Measurements from ENCODE around the gene IL11. TPM values are rescaled to one million over a fixed set of nuclear protein-coding genes. Genes with fewer than 3 reads are reported as not detected.
A peak's percentile ranks its signal among the peaks of the same experiment; 100 is the strongest.

IL11 gene
- total and polyA plus RNA-seq, 2 donors (not counting 1 experiment from before 2014, with no cell fraction given), result 0.66 to 1.2 TPM

GRCh38 chr19:55382013-55382412 lies 11.8 kb upstream of the IL11 start:
- Histone ChIP-seq H3K4me1 (ENCODE audit: control insufficient read depth, extremely low read depth, insufficient read depth, low read length) (peaks cover 4% of the 10 kb centered on the region), H4K20me1 (ENCODE audit: control insufficient read depth, extremely low read depth, insufficient read depth, low read length) (no peaks in the 10 kb centered on the region), H3K36me3 (ENCODE audit: control insufficient read depth, insufficient read depth, low read length) (peaks cover under 1% of the 10 kb centered on the region), H3K79me2 (ENCODE audit: control insufficient read depth, insufficient read depth, low read length) (peaks cover 13% of the 10 kb centered on the region), H3K9ac (ENCODE audit: insufficient read depth, low read length) (no peak overlapping the region), H3K4me2 (ENCODE audit: extremely low read depth, insufficient read depth, low read length) (no peak overlapping the region), H3K27ac (ENCODE audit: insufficient read depth, low read length) (no peak overlapping the region), H3K4me3 (replicated peaks in 1 of 4; ENCODE audit: control extremely low read depth in 1 of 4, insufficient read depth in 1 of 4, low read depth in 3 of 4, low read length in 4 of 4) (no peak overlapping the region), H3K27me3 (ENCODE audit: control insufficient read depth, insufficient read depth, low read length) (no peaks in the 10 kb centered on the region), H3K9me3 (ENCODE audit: control insufficient read depth, insufficient read depth, low read depth, low read length) (no peaks in the 10 kb centered on the region), H2AFZ (ENCODE audit: low read length) (no peak overlapping the region)
- TF ChIP-seq EZH2 (IDR thresholded peaks at IDR 0.05; ENCODE audit: low read length, missing control alignments) (no peak), CTCF (conservative IDR thresholded peaks at IDR 0.05 in 1 of 2, IDR thresholded peaks at IDR 0.05 in 1 of 2; ENCODE audit: low read depth in 1 of 2, low read length in 2 of 2) (no peak)
- no peak for DNase-seq (ENCODE audit: low read depth in 2 of 2)

GRCh38 chr19:55379174-55379573 lies 8.9 kb upstream of the IL11 start:
- Histone ChIP-seq H3K4me2 (ENCODE audit: extremely low read depth, insufficient read depth, low read length) (no peak overlapping the region), H3K27me3 (ENCODE audit: control insufficient read depth, insufficient read depth, low read length) (no peaks in the 10 kb centered on the region), H3K36me3 (ENCODE audit: control insufficient read depth, insufficient read depth, low read length) (no peaks in the 10 kb centered on the region), H3K9ac (ENCODE audit: insufficient read depth, low read length) (no peak overlapping the region), H3K4me3 (replicated peaks in 1 of 4; ENCODE audit: control extremely low read depth in 1 of 4, insufficient read depth in 1 of 4, low read depth in 3 of 4, low read length in 4 of 4) (no peak overlapping the region), H3K79me2 (ENCODE audit: control insufficient read depth, insufficient read depth, low read length) (no peaks in the 10 kb centered on the region), H3K27ac (ENCODE audit: insufficient read depth, low read length) (no peak overlapping the region), H4K20me1 (ENCODE audit: control insufficient read depth, extremely low read depth, insufficient read depth, low read length) (no peaks in the 10 kb centered on the region), H3K4me1 (ENCODE audit: control insufficient read depth, extremely low read depth, insufficient read depth, low read length) (peaks cover under 1% of the 10 kb centered on the region), H2AFZ (ENCODE audit: low read length) (no peak overlapping the region), H3K9me3 (ENCODE audit: control insufficient read depth, insufficient read depth, low read depth, low read length) (no peaks in the 10 kb centered on the region)
- no peak for DNase-seq (ENCODE audit: low read depth in 2 of 2)
- TF ChIP-seq CTCF (conservative IDR thresholded peaks at IDR 0.05 in 1 of 2, IDR thresholded peaks at IDR 0.05 in 1 of 2; ENCODE audit: low read depth in 1 of 2, low read length in 2 of 2) (no peak), EZH2 (IDR thresholded peaks at IDR 0.05; ENCODE audit: low read length, missing control alignments) (no peak)

GRCh38 chr19:55377356-55378131 lies 7.3 kb upstream of the IL11 start:
- TF ChIP-seq EZH2 (IDR thresholded peaks at IDR 0.05; ENCODE audit: low read length, missing control alignments) (peak; percentile 35), CTCF (conservative IDR thresholded peaks at IDR 0.05 in 1 of 2, IDR thresholded peaks at IDR 0.05 in 1 of 2; ENCODE audit: low read depth in 1 of 2, low read length in 2 of 2) (no peak)
- H2AFZ ChIP-seq (ENCODE audit: low read length), result no peak overlapping the region
- H3K27me3 ChIP-seq (ENCODE audit: control insufficient read depth, insufficient read depth, low read length), result no peaks in the 10 kb centered on the region
- no peaks in the 10 kb centered on the region for H3K79me2 ChIP-seq (ENCODE audit: control insufficient read depth, insufficient read depth, low read length)
- H3K4me2 ChIP-seq (ENCODE audit: extremely low read depth, insufficient read depth, low read length), result no peak overlapping the region
- DNase-seq (ENCODE audit: low read depth in 2 of 2), result no peak
- H3K36me3 ChIP-seq (ENCODE audit: control insufficient read depth, insufficient read depth, low read length), result no peaks in the 10 kb centered on the region
- no peak overlapping the region for H3K27ac ChIP-seq (ENCODE audit: insufficient read depth, low read length)
- no peaks in the 10 kb centered on the region for H4K20me1 ChIP-seq (ENCODE audit: control insufficient read depth, extremely low read depth, insufficient read depth, low read length)
- H3K9me3 ChIP-seq (ENCODE audit: control insufficient read depth, insufficient read depth, low read depth, low read length), result no peaks in the 10 kb centered on the region
- H3K9ac ChIP-seq (ENCODE audit: insufficient read depth, low read length), result no peak overlapping the region
- peaks cover 5% of the 10 kb centered on the region for H3K4me1 ChIP-seq (ENCODE audit: control insufficient read depth, extremely low read depth, insufficient read depth, low read length)
- H3K4me3 ChIP-seq (replicated peaks in 1 of 4; ENCODE audit: control extremely low read depth in 1 of 4, insufficient read depth in 1 of 4, low read depth in 3 of 4, low read length in 4 of 4), result no peak overlapping the region

All from fibroblast of lung (primary cell).